Activated naive CD8-positive, alpha-beta T cell treated with anti-CD3 and anti-CD28 coated beads, Interleukin-2, amount 10 ng/mL, durations not matched to agents 7 days and 5 days (primary cell): Measurements from ENCODE around the gene BANK1. TPM values are rescaled to one million over a fixed set of nuclear protein-coding genes. Genes with fewer than 3 reads are reported as not detected.

ENCODE experiments used
- ATAC-seq: fragments of 150-1000 bp; cut with Tn5 transposase; one replicate; pipeline ENCODE4 v1.10.0; 2021; ENCODE audit warnings: low read depth, moderate library complexity
- POLR2A ChIA-PET: fragments of 350-600 bp; sonication (Branson Sonifier 250); formaldehyde crosslinking; loops from one replicate; lab custom pipeline; 2021; ENCODE audit warnings: antibody characterized with exemption; lab: Charles Lee
- DNase-seq: peaks from one replicate; pipeline ENCODE4 v3.0.0; 2021
- H3K27ac Mint-ChIP-seq: one replicate; pipeline ENCODE4 v1.8.0; 2022; ENCODE audit warnings: mild to moderate bottlenecking, mixed read lengths
- H3K27me3 Mint-ChIP-seq: one replicate; pipeline ENCODE4 v1.8.0; 2022; ENCODE audit warnings: mild to moderate bottlenecking, moderate library complexity, mixed read lengths
- H3K36me3 Mint-ChIP-seq: one replicate; pipeline ENCODE4 v1.8.0; 2021; ENCODE audit warnings: mild to moderate bottlenecking, mixed read lengths
- H3K4me1 Mint-ChIP-seq: one replicate; pipeline ENCODE4 v1.8.0; 2021; ENCODE audit warnings: mixed read lengths
- H3K4me3 Mint-ChIP-seq: one replicate; pipeline ENCODE4 v1.8.0; 2022; ENCODE audit warnings: mild to moderate bottlenecking, moderate library complexity, mixed read lengths
- H3K9me3 Mint-ChIP-seq: one replicate; pipeline ENCODE4 v1.8.0; 2021; ENCODE audit warnings: mixed read lengths
- total RNA-seq, 2 experiments: library from RNA; stranded (reverse); gene quantifications; one replicate each; pipeline ENCODE4 v1.2.3, GENCODE V29; 2021

The BANK1 gene
- total RNA-seq, 2 experiments from 2014 or later: 0.51 to 0.72 TPM

- Mint-ChIP-seq H3K9me3 (no peaks in the 10 kb centered on the region), H3K36me3 (no peaks in the 10 kb centered on the region), H3K27me3 (peaks cover 2% of the 10 kb centered on the region), H3K4me3 (no peak overlapping the region), H3K4me1 (no peaks in the 10 kb centered on the region), H3K27ac (no peak overlapping the region)
- no peak for DNase-seq
- POLR2A ChIA-PET: no interaction called here
- no peak for ATAC-seq
Observed at GRCh38 chr4:101961144-101961543, 170.6 kb downstream of the BANK1 start.

GRCh38 chr4:101967697-101968346 is 177.3 kb downstream of the BANK1 start:
- Mint-ChIP-seq H3K27me3 (peaks cover 14% of the 10 kb centered on the region), H3K36me3 (no peaks in the 10 kb centered on the region), H3K4me3 (no peak overlapping the region), H3K4me1 (peaks cover 4% of the 10 kb centered on the region), H3K9me3 (no peaks in the 10 kb centered on the region), H3K27ac (no peak overlapping the region)
- POLR2A ChIA-PET: no interaction called here
- no peak for ATAC-seq
- no peak for DNase-seq

GRCh38 chr4:101968364-101968763 is 177.8 kb downstream of the BANK1 start:
- H3K36me3 Mint-ChIP-seq: no peaks in the 10 kb centered on the region
- H3K27me3 Mint-ChIP-seq: peaks cover 14% of the 10 kb centered on the region
- POLR2A ChIA-PET: no interaction called here
- no peaks in the 10 kb centered on the region for H3K9me3 Mint-ChIP-seq
- H3K27ac Mint-ChIP-seq: no peak overlapping the region
- DNase-seq (no peak), ATAC-seq (no peak)
- peaks cover 4% of the 10 kb centered on the region for H3K4me1 Mint-ChIP-seq
- H3K4me3 Mint-ChIP-seq: no peak overlapping the region

GRCh38 chr4:101969965-101970364 is 179.4 kb downstream of the BANK1 start:
- Mint-ChIP-seq H3K27me3 (peaks cover 12% of the 10 kb centered on the region), H3K4me1 (peaks cover 4% of the 10 kb centered on the region), H3K4me3 (no peak overlapping the region), H3K36me3 (no peaks in the 10 kb centered on the region), H3K9me3 (no peaks in the 10 kb centered on the region), H3K27ac (no peak overlapping the region)
- DNase-seq: no peak
- POLR2A ChIA-PET: no interaction called here
- ATAC-seq: no peak

- H3K36me3 Mint-ChIP-seq: no peaks in the 10 kb centered on the region
- POLR2A ChIA-PET: no interaction called here
- H3K27ac Mint-ChIP-seq: no peak overlapping the region
- H3K9me3 Mint-ChIP-seq: no peaks in the 10 kb centered on the region
- ATAC-seq (no peak), DNase-seq (no peak)
- peaks cover 12% of the 10 kb centered on the region for H3K27me3 Mint-ChIP-seq
- H3K4me3 Mint-ChIP-seq: no peak overlapping the region
- H3K4me1 Mint-ChIP-seq: peaks cover 4% of the 10 kb centered on the region
Observed at GRCh38 chr4:101970547-101971155, 180.1 kb downstream of the BANK1 start.

- Mint-ChIP-seq H3K36me3 (no peaks in the 10 kb centered on the region), H3K9me3 (no peaks in the 10 kb centered on the region), H3K27ac (no peak overlapping the region), H3K27me3 (peaks cover 10% of the 10 kb centered on the region), H3K4me1 (peaks cover 4% of the 10 kb centered on the region), H3K4me3 (no peak overlapping the region)
- POLR2A ChIA-PET: no interaction called here
- no peak for DNase-seq
- no peak for ATAC-seq
Observed at GRCh38 chr4:101972791-101973190, 182.3 kb downstream of the BANK1 start.

- no peak overlapping the region for H3K27ac Mint-ChIP-seq
- no peak overlapping the region for H3K4me3 Mint-ChIP-seq
- H3K36me3 Mint-ChIP-seq: no peaks in the 10 kb centered on the region
- H3K9me3 Mint-ChIP-seq: no peaks in the 10 kb centered on the region
- H3K4me1 Mint-ChIP-seq: peaks cover 4% of the 10 kb centered on the region
- H3K27me3 Mint-ChIP-seq: peaks cover 13% of the 10 kb centered on the region
- no peak for ATAC-seq
- DNase-seq: no peak
- POLR2A ChIA-PET: no interaction called here
Observed at GRCh38 chr4:101973361-101973760, 182.8 kb downstream of the BANK1 start.

GRCh38 chr4:101977076-101977475 is 186.5 kb downstream of the BANK1 start:
- no peak for DNase-seq
- H3K27ac Mint-ChIP-seq: no peak overlapping the region
- no peaks in the 10 kb centered on the region for H3K36me3 Mint-ChIP-seq
- no peak for ATAC-seq
- no peaks in the 10 kb centered on the region for H3K9me3 Mint-ChIP-seq
- POLR2A ChIA-PET: no interaction called here
- peaks cover 4% of the 10 kb centered on the region for H3K4me1 Mint-ChIP-seq
- H3K4me3 Mint-ChIP-seq: no peak overlapping the region
- peaks cover 25% of the 10 kb centered on the region for H3K27me3 Mint-ChIP-seq

GRCh38 chr4:101981756-101982155 is 191.2 kb downstream of the BANK1 start:
- no peaks in the 10 kb centered on the region for H3K4me1 Mint-ChIP-seq

GRCh38 chr4:101983835-101984234 is 193.3 kb downstream of the BANK1 start:
- no peak overlapping the region for H3K27ac Mint-ChIP-seq
- no peak for ATAC-seq
- no peak overlapping the region for H3K4me3 Mint-ChIP-seq
- peaks cover 14% of the 10 kb centered on the region for H3K27me3 Mint-ChIP-seq
- H3K36me3 Mint-ChIP-seq: no peaks in the 10 kb centered on the region
- DNase-seq: no peak
- no peaks in the 10 kb centered on the region for H3K4me1 Mint-ChIP-seq
- no peaks in the 10 kb centered on the region for H3K9me3 Mint-ChIP-seq
- POLR2A ChIA-PET: no interaction called here

More at GRCh38 chr4:101981756-101982155, 191.2 kb downstream of the BANK1 start:
- no peak for DNase-seq
- Mint-ChIP-seq H3K27ac (no peak overlapping the region), H3K36me3 (no peaks in the 10 kb centered on the region), H3K4me3 (no peak overlapping the region), H3K27me3 (peaks cover 18% of the 10 kb centered on the region), H3K9me3 (no peaks in the 10 kb centered on the region)
- POLR2A ChIA-PET: no interaction called here
- no peak for ATAC-seq

GRCh38 chr4:101987623-101988243 is 197.2 kb downstream of the BANK1 start:
- no peak for DNase-seq
- no peaks in the 10 kb centered on the region for H3K27me3 Mint-ChIP-seq
- no peak overlapping the region for H3K4me3 Mint-ChIP-seq
- no peaks in the 10 kb centered on the region for H3K36me3 Mint-ChIP-seq
- no peaks in the 10 kb centered on the region for H3K4me1 Mint-ChIP-seq
- no peak for ATAC-seq
- no peaks in the 10 kb centered on the region for H3K9me3 Mint-ChIP-seq
- no peak overlapping the region for H3K27ac Mint-ChIP-seq
- POLR2A ChIA-PET: no interaction called here

- no peak overlapping the region for H3K27ac Mint-ChIP-seq
- no peak for DNase-seq
- H3K9me3 Mint-ChIP-seq: no peaks in the 10 kb centered on the region
- H3K4me1 Mint-ChIP-seq: no peaks in the 10 kb centered on the region
- no peaks in the 10 kb centered on the region for H3K36me3 Mint-ChIP-seq
- POLR2A ChIA-PET: no interaction called here
- no peak overlapping the region for H3K4me3 Mint-ChIP-seq
- no peak for ATAC-seq
- no peaks in the 10 kb centered on the region for H3K27me3 Mint-ChIP-seq
Observed at GRCh38 chr4:101989551-101989950, 199.0 kb downstream of the BANK1 start.

- no peak overlapping the region for H3K27ac Mint-ChIP-seq
- POLR2A ChIA-PET: no interaction called here
- peaks cover 2% of the 10 kb centered on the region for H3K27me3 Mint-ChIP-seq
- ATAC-seq: no peak
- no peaks in the 10 kb centered on the region for H3K4me1 Mint-ChIP-seq
- no peak for DNase-seq
- no peak overlapping the region for H3K4me3 Mint-ChIP-seq
- H3K9me3 Mint-ChIP-seq: peaks cover 2% of the 10 kb centered on the region
- H3K36me3 Mint-ChIP-seq: no peaks in the 10 kb centered on the region
Observed at GRCh38 chr4:101992446-101992845, 201.9 kb downstream of the BANK1 start.
